ENCODE data around the gene EYA2. TPM values are rescaled to one million over a fixed set of nuclear protein-coding genes. Genes with fewer than 3 reads are reported as not detected.

The EYA2 gene
- total and polyA plus RNA-seq, 2 donors: 11.1 to 28.5 TPM

- Histone ChIP-seq H3K4me1 (ENCODE audit: control insufficient read depth in 2 of 2, insufficient read depth in 2 of 2, low read length in 2 of 2) (no peaks in the 10 kb centered on the region), H3K4me3 (ENCODE audit: low read length in 2 of 2) (no peak overlapping the region), H3K9me3 (ENCODE audit: control insufficient read depth in 2 of 2, insufficient read depth in 1 of 2, low read length in 1 of 2) (no peaks in the 10 kb centered on the region), H3K36me3 (ENCODE audit: control insufficient read depth in 2 of 2, insufficient read depth in 2 of 2, low read length in 1 of 2) (no peaks in the 10 kb centered on the region), H3K27me3 (ENCODE audit: control insufficient read depth in 2 of 2, insufficient read depth in 1 of 2, low read length in 1 of 2) (no peaks in the 10 kb centered on the region), H3K27ac (ENCODE audit: low read depth in 1 of 2, low read length in 1 of 2) (no peak overlapping the region)
- no peak for DNase-seq (ENCODE audit: low read depth in 6 of 9, low spot score in 9 of 9)
These were observed 115.1 kb downstream of the EYA2 start for GRCh38 chr20:47009784-47010183.

- Histone ChIP-seq H3K9me3 (ENCODE audit: control insufficient read depth in 2 of 2, insufficient read depth in 1 of 2, low read length in 1 of 2) (no peaks in the 10 kb centered on the region), H3K36me3 (ENCODE audit: control insufficient read depth in 2 of 2, insufficient read depth in 2 of 2, low read length in 1 of 2) (no peaks in the 10 kb centered on the region), H3K27me3 (ENCODE audit: control insufficient read depth in 2 of 2, insufficient read depth in 1 of 2, low read length in 1 of 2) (no peaks in the 10 kb centered on the region), H3K27ac (ENCODE audit: low read depth in 1 of 2, low read length in 1 of 2) (no peak overlapping the region), H3K4me1 (ENCODE audit: control insufficient read depth in 2 of 2, insufficient read depth in 2 of 2, low read length in 2 of 2) (no peaks in the 10 kb centered on the region), H3K4me3 (ENCODE audit: low read length in 2 of 2) (no peak overlapping the region)
- WGBS: 68% methylated on average over 5 of the region's 5 CpGs
- no peak for DNase-seq (ENCODE audit: low read depth in 6 of 9, low spot score in 9 of 9)
These were observed 117.3 kb downstream of the EYA2 start for GRCh38 chr20:47011984-47012383.

- H3K9me3 ChIP-seq (ENCODE audit: control insufficient read depth in 2 of 2, insufficient read depth in 1 of 2, low read length in 1 of 2): no peaks in the 10 kb centered on the region
- WGBS: 92% methylated on average over 8 of the region's 8 CpGs
- DNase-seq (ENCODE audit: low read depth in 6 of 9, low spot score in 9 of 9): no peak
- H3K4me3 ChIP-seq (ENCODE audit: low read length in 2 of 2): no peak overlapping the region
- H3K27ac ChIP-seq (ENCODE audit: low read depth in 1 of 2, low read length in 1 of 2): no peak overlapping the region
- H3K36me3 ChIP-seq (ENCODE audit: control insufficient read depth in 2 of 2, insufficient read depth in 2 of 2, low read length in 1 of 2): no peaks in the 10 kb centered on the region
- no peaks in the 10 kb centered on the region for H3K27me3 ChIP-seq (ENCODE audit: control insufficient read depth in 2 of 2, insufficient read depth in 1 of 2, low read length in 1 of 2)
- no peaks in the 10 kb centered on the region for H3K4me1 ChIP-seq (ENCODE audit: control insufficient read depth in 2 of 2, insufficient read depth in 2 of 2, low read length in 2 of 2)
These were observed 119.0 kb downstream of the EYA2 start for GRCh38 chr20:47013606-47014005.

- DNase-seq (ENCODE audit: low read depth in 6 of 9, low spot score in 9 of 9): no peak
- WGBS: 83% methylated on average over 8 of the region's 8 CpGs
- Histone ChIP-seq H3K4me3 (ENCODE audit: low read length in 2 of 2) (no peak overlapping the region), H3K27ac (ENCODE audit: low read depth in 1 of 2, low read length in 1 of 2) (no peak overlapping the region), H3K4me1 (ENCODE audit: control insufficient read depth in 2 of 2, insufficient read depth in 2 of 2, low read length in 2 of 2) (no peaks in the 10 kb centered on the region), H3K9me3 (ENCODE audit: control insufficient read depth in 2 of 2, insufficient read depth in 1 of 2, low read length in 1 of 2) (no peaks in the 10 kb centered on the region), H3K27me3 (ENCODE audit: control insufficient read depth in 2 of 2, insufficient read depth in 1 of 2, low read length in 1 of 2) (no peaks in the 10 kb centered on the region), H3K36me3 (ENCODE audit: control insufficient read depth in 2 of 2, insufficient read depth in 2 of 2, low read length in 1 of 2) (no peaks in the 10 kb centered on the region)
These were observed 121.5 kb downstream of the EYA2 start for GRCh38 chr20:47016068-47016664.

- no peak for DNase-seq (ENCODE audit: low read depth in 6 of 9, low spot score in 9 of 9)
- H3K27me3 ChIP-seq (ENCODE audit: control insufficient read depth in 2 of 2, insufficient read depth in 1 of 2, low read length in 1 of 2): no peaks in the 10 kb centered on the region
- no peaks in the 10 kb centered on the region for H3K9me3 ChIP-seq (ENCODE audit: control insufficient read depth in 2 of 2, insufficient read depth in 1 of 2, low read length in 1 of 2)
- H3K27ac ChIP-seq (ENCODE audit: low read depth in 1 of 2, low read length in 1 of 2): no peak overlapping the region
- WGBS: 85% methylated on average over 11 of the region's 11 CpGs
- H3K36me3 ChIP-seq (ENCODE audit: control insufficient read depth in 2 of 2, insufficient read depth in 2 of 2, low read length in 1 of 2): no peaks in the 10 kb centered on the region
- no peak overlapping the region for H3K4me3 ChIP-seq (ENCODE audit: low read length in 2 of 2)
- no peaks in the 10 kb centered on the region for H3K4me1 ChIP-seq (ENCODE audit: control insufficient read depth in 2 of 2, insufficient read depth in 2 of 2, low read length in 2 of 2)
These were observed 123.7 kb downstream of the EYA2 start for GRCh38 chr20:47018381-47018780.

GRCh38 chr20:47019121-47019824 is 124.6 kb downstream of the EYA2 start:
- H3K36me3 ChIP-seq (ENCODE audit: control insufficient read depth in 2 of 2, insufficient read depth in 2 of 2, low read length in 1 of 2): no peaks in the 10 kb centered on the region
- no peak overlapping the region for H3K27ac ChIP-seq (ENCODE audit: low read depth in 1 of 2, low read length in 1 of 2)
- DNase-seq (ENCODE audit: low read depth in 6 of 9, low spot score in 9 of 9): no peak
- no peaks in the 10 kb centered on the region for H3K9me3 ChIP-seq (ENCODE audit: control insufficient read depth in 2 of 2, insufficient read depth in 1 of 2, low read length in 1 of 2)
- H3K4me3 ChIP-seq (ENCODE audit: low read length in 2 of 2): no peak overlapping the region
- H3K27me3 ChIP-seq (ENCODE audit: control insufficient read depth in 2 of 2, insufficient read depth in 1 of 2, low read length in 1 of 2): no peaks in the 10 kb centered on the region
- WGBS: 46% methylated on average over 7 of the region's 7 CpGs
- H3K4me1 ChIP-seq (ENCODE audit: control insufficient read depth in 2 of 2, insufficient read depth in 2 of 2, low read length in 2 of 2): no peaks in the 10 kb centered on the region

GRCh38 chr20:47020231-47020630 is 125.6 kb downstream of the EYA2 start:
- 83% methylated on average over 2 of the region's 2 CpGs for WGBS
- Histone ChIP-seq H3K4me3 (ENCODE audit: low read length in 2 of 2) (no peak overlapping the region), H3K27ac (ENCODE audit: low read depth in 1 of 2, low read length in 1 of 2) (no peak overlapping the region), H3K36me3 (ENCODE audit: control insufficient read depth in 2 of 2, insufficient read depth in 2 of 2, low read length in 1 of 2) (no peaks in the 10 kb centered on the region), H3K27me3 (ENCODE audit: control insufficient read depth in 2 of 2, insufficient read depth in 1 of 2, low read length in 1 of 2) (no peaks in the 10 kb centered on the region), H3K4me1 (ENCODE audit: control insufficient read depth in 2 of 2, insufficient read depth in 2 of 2, low read length in 2 of 2) (no peaks in the 10 kb centered on the region), H3K9me3 (ENCODE audit: control insufficient read depth in 2 of 2, insufficient read depth in 1 of 2, low read length in 1 of 2) (no peaks in the 10 kb centered on the region)
- no peak for DNase-seq (ENCODE audit: low read depth in 6 of 9, low spot score in 9 of 9)

GRCh38 chr20:47021850-47022249 is 127.2 kb downstream of the EYA2 start:
- Histone ChIP-seq H3K27me3 (ENCODE audit: control insufficient read depth in 2 of 2, insufficient read depth in 1 of 2, low read length in 1 of 2) (no peaks in the 10 kb centered on the region), H3K27ac (ENCODE audit: low read depth in 1 of 2, low read length in 1 of 2) (no peak overlapping the region), H3K4me1 (ENCODE audit: control insufficient read depth in 2 of 2, insufficient read depth in 2 of 2, low read length in 2 of 2) (no peaks in the 10 kb centered on the region), H3K36me3 (ENCODE audit: control insufficient read depth in 2 of 2, insufficient read depth in 2 of 2, low read length in 1 of 2) (no peaks in the 10 kb centered on the region), H3K4me3 (ENCODE audit: low read length in 2 of 2) (no peak overlapping the region), H3K9me3 (ENCODE audit: control insufficient read depth in 2 of 2, insufficient read depth in 1 of 2, low read length in 1 of 2) (no peaks in the 10 kb centered on the region)
- 87% methylated on average over 4 of the region's 4 CpGs for WGBS
- DNase-seq (ENCODE audit: low read depth in 6 of 9, low spot score in 9 of 9): no peak

- DNase-seq (ENCODE audit: low read depth in 6 of 9, low spot score in 9 of 9): peak in 2 of 9 donors; percentile 4 to 10
- 82% methylated on average over 3 of the region's 3 CpGs for WGBS
These were observed 129.9 kb downstream of the EYA2 start for GRCh38 chr20:47024461-47024937.

More at GRCh38 chr20:47024461-47024937, 129.9 kb downstream of the EYA2 start:
- Histone ChIP-seq H3K27ac (ENCODE audit: low read depth in 1 of 2, low read length in 1 of 2) (no peak overlapping the region), H3K4me3 (ENCODE audit: low read length in 2 of 2) (no peak overlapping the region), H3K9me3 (ENCODE audit: control insufficient read depth in 2 of 2, insufficient read depth in 1 of 2, low read length in 1 of 2) (no peaks in the 10 kb centered on the region), H3K36me3 (ENCODE audit: control insufficient read depth in 2 of 2, insufficient read depth in 2 of 2, low read length in 1 of 2) (no peaks in the 10 kb centered on the region), H3K27me3 (ENCODE audit: control insufficient read depth in 2 of 2, insufficient read depth in 1 of 2, low read length in 1 of 2) (no peaks in the 10 kb centered on the region), H3K4me1 (ENCODE audit: control insufficient read depth in 2 of 2, insufficient read depth in 2 of 2, low read length in 2 of 2) (no peaks in the 10 kb centered on the region)

Data from thymus (tissue), 11 donors.